SKM-1 (cell line): ENCODE results near the gene ST6GALNAC3.

ENCODE experiments used
- DNase-seq: peaks from one replicate; lab custom pipeline; 2025; ENCODE audit not compliant: unreplicated experiment; lab: John Stamatoyannopoulos, UW

The ST6GALNAC3 gene

GRCh38 chr1:76669624-76670315 lies 595.2 kb downstream of the ST6GALNAC3 start:
- no peak for DNase-seq

- no peak for DNase-seq
These were observed 600.2 kb downstream of the ST6GALNAC3 start for GRCh38 chr1:76674689-76675210.

DNA sequence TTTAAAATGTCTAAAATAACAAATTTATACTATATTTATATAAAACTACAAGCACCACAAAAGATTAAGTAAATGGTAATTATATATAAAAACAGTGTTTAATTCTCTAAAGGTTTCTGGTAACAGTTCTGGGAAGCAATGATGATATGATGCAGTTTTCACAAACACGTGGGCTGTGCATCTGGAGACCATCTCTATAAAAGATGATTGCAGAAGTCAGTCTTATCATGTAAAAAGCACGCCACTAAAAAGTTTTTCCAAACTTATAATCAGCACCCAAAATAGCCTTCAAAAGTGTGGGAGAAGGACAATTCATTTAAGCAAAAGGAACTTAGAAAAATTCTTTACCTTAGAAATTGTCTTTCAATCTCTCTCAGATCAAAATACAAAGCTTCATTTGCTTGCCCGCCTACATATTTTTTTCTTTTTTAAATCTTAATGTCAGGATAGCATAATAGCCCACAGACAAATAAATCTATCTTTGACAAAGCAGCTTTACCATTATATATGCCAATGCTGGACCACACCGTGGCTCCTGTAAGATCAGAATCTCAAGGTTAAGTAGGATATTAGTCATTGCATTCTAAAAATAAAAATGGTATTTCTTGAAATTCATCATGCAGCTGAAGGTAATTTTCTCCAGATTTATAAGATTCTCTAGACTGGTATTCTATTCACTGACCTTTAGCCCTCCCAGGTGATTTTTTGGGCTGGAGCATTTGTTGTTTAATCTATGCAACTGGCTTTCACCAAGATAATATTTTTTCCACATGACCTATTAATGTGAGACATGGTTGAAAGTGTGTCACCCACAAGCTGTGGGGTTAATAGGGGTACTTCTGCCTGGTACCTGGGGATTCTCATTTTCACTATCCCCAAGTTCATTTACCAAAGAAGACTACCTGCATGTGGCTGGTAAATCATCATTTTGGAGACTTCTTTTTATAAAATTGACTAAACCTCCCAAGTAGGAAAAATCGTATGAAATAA lies 603.2 kb downstream of the ST6GALNAC3 start:
- no peak for DNase-seq

GRCh38 chr1:76679534-76680152 lies 605.1 kb downstream of the ST6GALNAC3 start:
- no peak for DNase-seq

GRCh38 chr1:76680651-76681050 lies 606.1 kb downstream of the ST6GALNAC3 start:
- DNase-seq: no peak

GRCh38 chr1:76682138-76682537 lies 607.6 kb downstream of the ST6GALNAC3 start:
- DNase-seq: no peak
